ENCODE results near the gene FAM20B. TPM values are rescaled to one million over a fixed set of nuclear protein-coding genes. Genes with fewer than 3 reads are reported as not detected.
A peak's percentile ranks its signal among the peaks of the same experiment; 100 is the strongest.

The FAM20B gene
- total RNA-seq, 1 experiment from 2014 or later: 35.4 TPM

DNA sequence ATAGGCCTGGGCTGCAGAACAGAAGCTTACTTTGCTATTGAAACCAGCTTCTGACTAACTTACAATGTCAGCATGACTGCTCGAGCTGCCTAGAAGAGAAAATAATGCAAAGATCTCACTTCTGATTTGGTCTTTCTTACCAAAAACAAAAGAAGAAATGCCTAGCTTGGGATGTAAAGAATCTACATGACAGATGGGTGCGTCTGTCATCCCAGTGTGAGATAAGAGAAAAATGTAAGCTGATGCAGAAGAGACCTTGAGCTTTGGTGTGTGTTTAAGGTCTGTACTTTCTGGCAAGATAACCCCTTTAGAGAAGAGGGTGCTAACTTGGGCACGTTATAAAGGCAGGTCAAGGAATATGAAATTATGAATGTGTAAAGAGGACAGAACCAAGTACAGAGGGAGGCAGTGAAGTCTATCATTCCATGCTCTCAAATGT is 3.6 kb downstream of the FAM20B start:
- H3K18ac ChIP-seq (ENCODE audit: insufficient read length, low read depth, low read length): no peak overlapping the region
- H2AK5ac ChIP-seq (ENCODE audit: insufficient read length, low read length): no peak overlapping the region
- H3K79me1 ChIP-seq (ENCODE audit: insufficient read depth, low read depth, low read length, poor library complexity, severe bottlenecking): no peaks in the 10 kb centered on the region
- no peaks in the 10 kb centered on the region for H3K27me3 ChIP-seq (ENCODE audit: insufficient read depth, low read length)
- H2BK15ac ChIP-seq (ENCODE audit: low read depth, low read length): no peak overlapping the region
- TF ChIP-seq, protein P1, sequence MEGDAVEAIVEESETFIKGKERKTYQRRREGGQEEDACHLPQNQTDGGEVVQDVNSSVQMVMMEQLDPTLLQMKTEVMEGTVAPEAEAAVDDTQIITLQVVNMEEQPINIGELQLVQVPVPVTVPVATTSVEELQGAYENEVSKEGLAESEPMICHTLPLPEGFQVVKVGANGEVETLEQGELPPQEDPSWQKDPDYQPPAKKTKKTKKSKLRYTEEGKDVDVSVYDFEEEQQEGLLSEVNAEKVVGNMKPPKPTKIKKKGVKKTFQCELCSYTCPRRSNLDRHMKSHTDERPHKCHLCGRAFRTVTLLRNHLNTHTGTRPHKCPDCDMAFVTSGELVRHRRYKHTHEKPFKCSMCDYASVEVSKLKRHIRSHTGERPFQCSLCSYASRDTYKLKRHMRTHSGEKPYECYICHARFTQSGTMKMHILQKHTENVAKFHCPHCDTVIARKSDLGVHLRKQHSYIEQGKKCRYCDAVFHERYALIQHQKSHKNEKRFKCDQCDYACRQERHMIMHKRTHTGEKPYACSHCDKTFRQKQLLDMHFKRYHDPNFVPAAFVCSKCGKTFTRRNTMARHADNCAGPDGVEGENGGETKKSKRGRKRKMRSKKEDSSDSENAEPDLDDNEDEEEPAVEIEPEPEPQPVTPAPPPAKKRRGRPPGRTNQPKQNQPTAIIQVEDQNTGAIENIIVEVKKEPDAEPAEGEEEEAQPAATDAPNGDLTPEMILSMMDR (conservative IDR thresholded peaks at IDR 0.05): no peak
- H4K20me1 ChIP-seq (ENCODE audit: control insufficient read depth, insufficient read depth, insufficient read length): no peaks in the 10 kb centered on the region
- H3K9ac ChIP-seq (ENCODE audit: extremely low read depth, insufficient read length, low read length): no peak overlapping the region
- peak overlapping the region in 1 of 2 experiments; percentile 3; a peak in 1 of 5 replicates for H3K4me3 Mint-ChIP-seq
- no peak overlapping the region for H4K5ac ChIP-seq (ENCODE audit: insufficient read length, low read depth, low read length)
- H2BK5ac ChIP-seq (ENCODE audit: insufficient read length, low read length): no peak overlapping the region
- no peak overlapping the region for H3K4ac ChIP-seq (ENCODE audit: low read depth, low read length)
- no peak overlapping the region for H4K8ac ChIP-seq (replicated peaks; ENCODE audit: insufficient read length, low read depth, low read length)
- H2AFZ ChIP-seq (ENCODE audit: low read length): no peak overlapping the region
- H3K14ac ChIP-seq (ENCODE audit: insufficient read depth, low read length): no peak overlapping the region
- peaks cover 59 to 66% of the 10 kb centered on the region in 2 experiments for H3K4me1 Mint-ChIP-seq
- H3K9me3 ChIP-seq (ENCODE audit: control insufficient read depth, low read depth, low read length): no peaks in the 10 kb centered on the region
- H3K79me2 ChIP-seq (ENCODE audit: insufficient read depth, low read length): peaks cover 6% of the 10 kb centered on the region; the same call in 1 of the 2 replicates
- no peak overlapping the region for H3K4me2 ChIP-seq (ENCODE audit: insufficient read depth, insufficient read length, low read length)
- no peak overlapping the region for H2BK120ac ChIP-seq (ENCODE audit: low read depth, low read length, poor library complexity, severe bottlenecking)
- H3K9me3 Mint-ChIP-seq: no peaks in the 10 kb centered on the region
- H3K56ac ChIP-seq (ENCODE audit: insufficient read length, low read depth, low read length): no peak overlapping the region
- peak overlapping the region in 1 of 3 experiments; percentile 0; a peak in 1 of 7 replicates for H3K27ac Mint-ChIP-seq
- no peaks in the 10 kb centered on the region; a peak in 1 of 7 replicates for H3K36me3 Mint-ChIP-seq (ENCODE audit: insufficient read depth in 1 of 3, low read depth in 3 of 3)
- DNase-seq: no peak
- H3K23me2 ChIP-seq (ENCODE audit: insufficient read length, low read depth, low read length, poor library complexity, severe bottlenecking): peaks cover 11% of the 10 kb centered on the region
- no peak overlapping the region for H4K91ac ChIP-seq (ENCODE audit: insufficient read length, low read depth, low read length)
- H3K23ac ChIP-seq (ENCODE audit: insufficient read length, low read depth, low read length): no peak overlapping the region
- no peak overlapping the region for H2BK12ac ChIP-seq (ENCODE audit: insufficient read length, low read depth, low read length)
- no CpG with 5 or more reads among the region's 3 CpGs for WGBS (ENCODE audit: extremely low coverage, insufficient read length, low lambda C conversion rate)
- H2BK20ac ChIP-seq (ENCODE audit: low read depth, low read length, poor library complexity, severe bottlenecking): no peak overlapping the region
- no peak overlapping the region for H3K27ac ChIP-seq (ENCODE audit: insufficient read length, low read depth, low read length)
- H3K4me1 ChIP-seq (ENCODE audit: insufficient read depth, low read length): peaks cover 10% of the 10 kb centered on the region; the same call in 1 of the 2 replicates
- H3T11ph ChIP-seq (ENCODE audit: low read length): no peak overlapping the region
- peaks cover 3% of the 10 kb centered on the region; the same call in 1 of the 2 replicates for H3K27me3 Mint-ChIP-seq (ENCODE audit: low read depth)

Measured in H9 (cell line).